ENCODE results near the gene KCNMB4.

KCNMB4 gene

GRCh38 chr12:70469221-70469820 lies 103.2 kb downstream of the KCNMB4 start:
- no peak for ATAC-seq (ENCODE audit: insufficient read depth, low read depth)
- Histone ChIP-seq H3K36me3 (ENCODE audit: insufficient read depth, low read length) (no peaks in the 10 kb centered on the region), H3K79me2 (ENCODE audit: insufficient read depth, low read length) (no peaks in the 10 kb centered on the region), H4K20me1 (ENCODE audit: insufficient read depth, low read length) (no peaks in the 10 kb centered on the region), H3K27ac (ENCODE audit: low read length) (no peak overlapping the region), H3K4me3 (ENCODE audit: low read depth in 1 of 2, low read length in 2 of 2) (no peak overlapping the region), H3K4me1 (ENCODE audit: insufficient read depth, low read length) (no peaks in the 10 kb centered on the region), H3K27me3 (ENCODE audit: insufficient read depth, low read length, poor library complexity) (no peaks in the 10 kb centered on the region), H3K9me3 (ENCODE audit: insufficient read depth, low read length, severe bottlenecking) (no peaks in the 10 kb centered on the region), H2AFZ (ENCODE audit: low read depth, low read length) (no peak overlapping the region), H3K9ac (ENCODE audit: low read depth, low read length) (no peak overlapping the region), H3K4me2 (ENCODE audit: insufficient read depth, low read length) (no peak overlapping the region)
- DNase-seq, result no peak
- no peak for TF ChIP-seq CTCF (IDR thresholded peaks at IDR 0.05; ENCODE audit: borderline replicate concordance, extremely low read depth, low read length, poor library complexity, severe bottlenecking)
- TF ChIP-seq EZH2 (IDR thresholded peaks at IDR 0.05; ENCODE audit: borderline replicate concordance, low read depth, low read length, severe bottlenecking), result no peak

- no peak overlapping the region for H3K4me3 ChIP-seq (ENCODE audit: low read depth in 1 of 2, low read length in 2 of 2)
- H3K4me1 ChIP-seq (ENCODE audit: insufficient read depth, low read length), result no peaks in the 10 kb centered on the region
- no peaks in the 10 kb centered on the region for H4K20me1 ChIP-seq (ENCODE audit: insufficient read depth, low read length)
- TF ChIP-seq CTCF (IDR thresholded peaks at IDR 0.05; ENCODE audit: borderline replicate concordance, extremely low read depth, low read length, poor library complexity, severe bottlenecking) (no peak), EZH2 (IDR thresholded peaks at IDR 0.05; ENCODE audit: borderline replicate concordance, low read depth, low read length, severe bottlenecking) (no peak)
- no peak overlapping the region for H3K27ac ChIP-seq (ENCODE audit: low read length)
- H3K27me3 ChIP-seq (ENCODE audit: insufficient read depth, low read length, poor library complexity), result no peaks in the 10 kb centered on the region
- DNase-seq (no peak), ATAC-seq (ENCODE audit: insufficient read depth, low read depth) (no peak)
- no peaks in the 10 kb centered on the region for H3K9me3 ChIP-seq (ENCODE audit: insufficient read depth, low read length, severe bottlenecking)
- no peak overlapping the region for H2AFZ ChIP-seq (ENCODE audit: low read depth, low read length)
- H3K79me2 ChIP-seq (ENCODE audit: insufficient read depth, low read length), result no peaks in the 10 kb centered on the region
- no peak overlapping the region for H3K4me2 ChIP-seq (ENCODE audit: insufficient read depth, low read length)
- no peak overlapping the region for H3K9ac ChIP-seq (ENCODE audit: low read depth, low read length)
- H3K36me3 ChIP-seq (ENCODE audit: insufficient read depth, low read length), result no peaks in the 10 kb centered on the region
Measured at GRCh38 chr12:70482764-70483163, 116.7 kb downstream of the KCNMB4 start.

Measured in DND-41 (cell line).